GM12892 (cell line): ENCODE measurements around the gene RASA2.

Source experiments
- POLR2A ChIP-seq: IDR thresholded peaks from 2 replicates; pipeline ENCODE4 v1.6.1; 2011; ENCODE audit warnings: low read depth, low read length, control low read depth
- POLR2AphosphoS5 ChIP-seq: IDR thresholded peaks from 2 replicates; pipeline ENCODE4 v1.6.1; 2011; ENCODE audit warnings: low read depth, low read length, control low read depth

DNA sequence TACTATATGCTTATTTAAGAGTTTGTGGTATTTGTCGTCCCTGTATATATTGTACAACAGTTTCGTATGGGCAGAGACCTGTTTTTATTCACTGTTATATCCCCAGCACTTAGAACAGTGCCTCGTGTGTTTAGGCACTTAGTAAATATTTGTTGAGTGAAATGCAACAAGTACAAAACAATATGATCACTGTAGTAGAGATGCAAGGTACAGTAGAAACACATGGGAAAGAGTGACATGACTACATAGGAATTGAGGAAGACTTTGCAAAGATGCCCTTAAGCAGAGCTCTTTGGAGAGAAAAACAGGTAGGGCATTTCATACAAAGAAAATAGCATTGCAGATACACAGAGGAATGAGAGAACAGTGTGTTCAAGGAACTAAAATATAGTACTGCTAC, 18.3 kb downstream of the RASA2 start:
- TF ChIP-seq POLR2A, result no peak
- no peak for TF ChIP-seq POLR2AphosphoS5
